ENCODE results near the gene KRT79. TPM values are rescaled to one million over a fixed set of nuclear protein-coding genes. Genes with fewer than 3 reads are reported as not detected.

The KRT79 gene
- 0.66 TPM for total RNA-seq

GRCh38 chr12:52833922-52834726 lies at the start of gene KRT79:
Gene KRT79 (minus strand): TSS chr12:52834311. CDS start chr12:52834260, 51 bp downstream.

GRCh38 chr12:52848661-52849255 lies 14.6 kb upstream of the KRT79 start, which contains the start of gene KRT78:
Gene KRT78 (minus strand): TSS chr12:52848994. CDS start chr12:52848930, 64 bp downstream.

GRCh38 chr12:52813885-52814709 lies 20.0 kb downstream of the KRT79 start, which contains the start of gene KRT4:
Gene KRT4 (minus strand): TSS chr12:52814116. CDS start chr12:52814058, 58 bp downstream.

DNA sequence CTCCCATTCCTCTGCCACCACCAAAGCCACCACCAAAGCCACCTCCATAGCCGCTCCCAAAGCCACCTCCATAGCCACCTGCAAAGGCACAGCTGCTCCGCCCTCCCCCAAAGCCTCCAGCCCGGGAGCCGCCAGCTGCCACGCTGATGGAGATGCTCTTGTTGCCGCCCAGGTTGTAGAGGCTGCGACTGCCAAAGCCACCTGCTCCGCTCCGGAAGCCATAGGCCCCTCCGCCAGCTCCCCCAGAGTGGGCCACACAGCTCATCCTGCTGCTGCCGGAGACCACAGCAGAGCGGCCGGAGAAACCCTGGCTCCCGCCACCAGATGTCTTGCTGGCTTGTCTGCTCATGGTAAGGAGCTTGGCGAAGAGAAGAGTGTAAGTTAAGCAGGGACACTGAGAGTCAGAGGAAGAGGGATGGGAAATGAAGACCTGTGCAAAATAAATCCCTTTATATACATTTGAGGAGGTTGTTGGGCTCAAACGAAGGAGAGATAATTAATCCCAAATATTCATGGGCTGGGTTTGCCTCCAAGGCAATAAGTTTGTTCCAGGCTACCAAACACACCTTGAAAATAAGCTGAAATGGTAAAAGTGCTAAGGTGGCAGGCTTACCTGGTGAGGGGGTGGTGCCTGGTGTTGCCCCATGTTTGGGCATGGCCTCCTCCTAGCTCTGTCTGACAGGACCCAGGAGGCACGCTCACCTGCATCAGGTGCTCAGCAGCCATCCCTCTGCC lies 38.2 kb downstream of the KRT79 start, which contains the start of gene KRT3:
Gene KRT3, minus strand, starts transcription at position 424 of the 735 bp plus-strand sequence. Its CDS starts 75 bp downstream, at position 349.

GRCh38 chr12:52776913-52777395 lies 57.2 kb downstream of the KRT79 start, which contains the start of gene KRT76:
Gene KRT76 (minus strand): TSS chr12:52777345. CDS start chr12:52777291, 54 bp downstream.

Other genes with a start within 250 kb of the KRT79 start
- not detected for gene KRT72, start 232.8 kb downstream of the KRT79 start, total RNA-seq
- not detected for gene KRT73, start 215.8 kb downstream of the KRT79 start, total RNA-seq
- gene KRT2, start 182.1 kb downstream of the KRT79 start, total RNA-seq, result not detected
- 0.82 TPM for gene KRT1, start 153.9 kb downstream of the KRT79 start, total RNA-seq
- 1.2 TPM for gene KRT77, start 130.8 kb downstream of the KRT79 start, total RNA-seq
- not detected for gene KRT76, start 57.0 kb downstream of the KRT79 start, total RNA-seq
- 5.7 TPM for gene KRT3, start 38.2 kb downstream of the KRT79 start, total RNA-seq
- 73.4 TPM for gene KRT4, start 20.2 kb downstream of the KRT79 start, total RNA-seq
- gene KRT78, start 14.7 kb upstream of the KRT79 start, total RNA-seq, result 2.6 TPM
- 21.5 TPM for gene KRT8, start 70.8 kb upstream of the KRT79 start, total RNA-seq
- 29.0 TPM for gene KRT18, start 114.8 kb upstream of the KRT79 start, total RNA-seq
- 622 TPM for gene EIF4B, start 172.1 kb upstream of the KRT79 start, total RNA-seq
- 52.0 TPM for gene TNS2, start 215.8 kb upstream of the KRT79 start, total RNA-seq
- 24.6 TPM for gene SPRYD3, start 245.1 kb upstream of the KRT79 start, total RNA-seq